Stimulated activated CD4-positive, alpha-beta T cell treated with anti-CD3 and anti-CD28 coated beads, Interleukin-2, amount 100 ng/mL, for 24 hours (primary cell): ENCODE data around the gene CEMIP.

Source experiments
- DNase-seq, 2 donors: peaks; one replicate each; pipeline ENCODE4 v3.0.0-alpha.2; 2020

The CEMIP gene

GRCh38 chr15:80861731-80862170 lies 82.6 kb downstream of the CEMIP start:
- no peak for DNase-seq

- DNase-seq: no peak
These were observed 85.5 kb downstream of the CEMIP start for GRCh38 chr15:80864666-80865065.

DNA sequence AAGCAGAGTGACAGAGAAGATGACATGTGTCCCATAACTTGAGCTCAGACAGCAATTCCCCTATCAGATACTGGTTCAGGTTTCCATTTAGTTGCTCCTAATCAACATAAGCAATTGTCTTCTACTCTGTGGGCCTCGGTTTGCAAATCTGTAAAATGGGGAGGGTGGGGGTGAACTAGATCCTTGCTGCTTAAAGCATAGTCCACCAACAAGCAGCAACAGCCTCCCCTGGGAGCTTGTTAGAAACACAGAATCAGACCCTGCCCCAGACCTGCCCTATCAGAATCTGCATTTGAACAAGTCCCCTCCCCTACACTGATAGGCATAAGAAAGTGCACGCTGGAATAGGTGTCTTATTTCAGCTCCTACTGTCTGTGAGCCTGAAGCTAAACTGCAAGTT lies 87.8 kb downstream of the CEMIP start:
- no peak for DNase-seq

GRCh38 chr15:80870366-80870765 lies 91.2 kb downstream of the CEMIP start:
- no peak for DNase-seq

GRCh38 chr15:80870893-80871292 lies 91.7 kb downstream of the CEMIP start:
- no peak for DNase-seq

DNA sequence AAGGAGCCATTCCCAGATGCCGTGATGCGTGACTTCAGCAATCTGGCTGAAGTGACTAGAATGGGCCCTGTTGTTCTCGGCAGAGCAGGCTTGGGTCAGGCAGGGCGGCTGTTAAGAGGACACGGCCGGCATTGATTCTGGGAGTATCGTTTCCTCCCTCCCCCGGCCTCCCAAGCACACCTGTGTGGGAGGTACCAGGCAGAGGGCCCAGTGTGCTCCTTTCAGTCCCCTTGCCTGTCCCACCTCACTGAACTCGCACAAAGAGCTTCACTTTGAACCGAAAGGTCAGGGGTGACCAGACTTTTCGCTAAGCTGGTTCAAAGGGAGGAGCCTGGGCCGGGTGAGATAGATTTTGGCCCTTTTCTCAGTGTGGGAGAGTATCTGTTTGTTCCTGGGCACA lies 92.7 kb downstream of the CEMIP start:
- DNase-seq: no peak

GRCh38 chr15:80873366-80873952 lies 94.3 kb downstream of the CEMIP start:
- DNase-seq: no peak

DNA sequence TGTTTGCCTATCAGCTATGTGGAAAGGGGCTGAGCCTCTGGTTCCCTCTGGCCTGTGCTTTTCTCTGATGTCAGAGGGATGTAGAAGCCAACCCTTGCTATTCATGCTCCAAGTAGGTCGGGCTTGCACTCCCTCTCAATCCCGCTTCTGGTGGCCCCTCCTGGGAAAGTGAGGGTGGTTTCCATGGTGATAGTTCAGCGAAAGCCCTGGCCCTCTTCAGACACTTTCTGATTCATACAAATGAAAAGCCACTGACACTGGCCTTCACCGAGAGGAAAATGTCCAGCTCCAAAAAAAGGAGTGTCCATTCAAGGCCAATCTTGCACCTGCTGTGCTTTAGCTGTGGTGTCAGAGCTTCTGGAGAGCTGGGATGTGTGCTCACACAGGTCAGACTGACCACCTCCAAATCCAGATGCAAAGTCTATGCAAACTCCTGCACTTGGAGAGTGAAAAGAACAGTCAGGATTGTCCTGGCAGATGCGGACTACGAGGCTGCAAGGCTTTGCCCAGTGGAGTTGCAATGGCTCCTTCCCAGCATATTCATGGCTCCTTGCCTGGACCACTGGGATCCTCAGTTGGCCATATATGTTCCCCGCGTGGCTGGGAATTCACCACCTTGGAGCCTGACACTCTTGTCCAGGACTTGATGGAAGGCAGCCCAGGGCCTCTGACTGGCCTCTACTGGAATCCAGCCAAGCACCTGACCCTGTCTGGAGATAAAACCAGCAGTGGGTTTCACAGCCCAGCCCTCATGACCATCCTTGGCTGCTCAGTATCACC lies 96.6 kb downstream of the CEMIP start:
- DNase-seq: no peak

GRCh38 chr15:80876348-80876674 lies 97.1 kb downstream of the CEMIP start:
- DNase-seq: no peak

GRCh38 chr15:80878242-80878866 lies 99.2 kb downstream of the CEMIP start:
- DNase-seq: no peak

DNA sequence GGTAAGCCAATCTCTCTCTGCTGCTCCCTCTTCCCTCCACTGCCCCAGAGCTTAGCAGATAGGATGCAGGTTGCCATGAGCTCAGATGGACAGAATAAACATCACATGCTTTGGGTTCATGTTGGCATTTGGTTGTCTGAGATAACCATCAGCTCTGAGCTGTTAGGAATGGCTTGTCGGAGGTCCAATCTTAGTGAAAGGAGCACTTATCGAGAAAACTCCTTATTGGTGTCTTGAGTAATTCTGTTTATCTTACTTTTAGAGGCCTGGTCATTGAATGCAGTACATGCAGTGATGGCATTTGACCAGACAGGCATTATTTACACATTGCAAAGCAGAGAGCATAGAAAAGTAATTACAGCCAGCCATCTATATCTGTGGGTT lies 99.7 kb downstream of the CEMIP start:
- no peak for DNase-seq

GRCh38 chr15:80880086-80880485 lies 100.9 kb downstream of the CEMIP start:
- DNase-seq: no peak

GRCh38 chr15:80883641-80884040 lies 104.5 kb downstream of the CEMIP start:
- DNase-seq: no peak

DNA sequence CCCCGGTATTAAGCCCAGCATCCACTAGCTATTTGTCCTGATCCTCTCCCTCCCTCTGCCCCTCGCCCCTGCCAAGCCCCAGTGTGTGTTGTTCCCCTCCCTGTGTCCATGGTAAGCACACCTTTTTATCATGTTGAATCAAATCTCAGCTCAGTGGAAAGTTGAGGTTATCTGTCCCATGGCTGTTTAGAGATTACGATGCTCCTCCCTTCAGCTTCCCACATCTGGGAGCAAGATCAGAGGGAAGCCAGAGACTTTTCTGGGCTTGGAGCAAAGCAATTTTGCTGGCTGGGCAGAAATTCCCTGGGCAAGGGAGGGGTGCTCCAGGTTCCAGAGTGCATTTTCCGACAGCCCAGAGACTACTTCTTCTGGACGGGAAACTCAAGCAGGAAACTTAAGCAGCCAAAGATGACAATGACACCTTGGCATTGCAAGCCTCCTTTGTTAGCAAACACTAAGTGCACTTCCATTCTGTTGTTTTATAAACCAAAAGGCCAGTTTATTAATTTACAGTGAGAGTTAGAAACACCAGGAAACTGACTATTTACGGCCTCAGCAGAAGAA lies 105.9 kb downstream of the CEMIP start:
- DNase-seq: no peak

DNA sequence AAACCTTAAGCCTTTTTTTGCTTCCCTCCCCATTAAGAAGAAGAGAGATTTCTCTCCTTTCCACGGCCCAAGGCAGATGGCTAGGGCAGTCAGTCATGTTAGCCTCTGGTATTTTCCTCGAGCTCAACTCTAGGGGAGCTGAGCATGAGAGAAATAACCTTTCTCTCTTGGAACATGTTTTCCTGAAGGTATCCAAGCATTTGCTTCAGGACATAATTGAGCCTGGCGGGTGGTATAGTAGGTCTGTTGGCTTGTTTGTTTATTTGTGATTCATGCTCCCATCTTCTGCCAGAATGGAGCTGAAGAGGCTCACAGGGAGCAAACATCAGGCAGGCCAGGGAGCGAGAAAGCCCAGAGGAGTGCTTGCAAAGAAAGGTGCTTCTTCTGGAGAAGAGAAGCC lies 108.0 kb downstream of the CEMIP start:
- DNase-seq: no peak

GRCh38 chr15:80888846-80889245 lies 109.7 kb downstream of the CEMIP start:
- no peak for DNase-seq

DNA sequence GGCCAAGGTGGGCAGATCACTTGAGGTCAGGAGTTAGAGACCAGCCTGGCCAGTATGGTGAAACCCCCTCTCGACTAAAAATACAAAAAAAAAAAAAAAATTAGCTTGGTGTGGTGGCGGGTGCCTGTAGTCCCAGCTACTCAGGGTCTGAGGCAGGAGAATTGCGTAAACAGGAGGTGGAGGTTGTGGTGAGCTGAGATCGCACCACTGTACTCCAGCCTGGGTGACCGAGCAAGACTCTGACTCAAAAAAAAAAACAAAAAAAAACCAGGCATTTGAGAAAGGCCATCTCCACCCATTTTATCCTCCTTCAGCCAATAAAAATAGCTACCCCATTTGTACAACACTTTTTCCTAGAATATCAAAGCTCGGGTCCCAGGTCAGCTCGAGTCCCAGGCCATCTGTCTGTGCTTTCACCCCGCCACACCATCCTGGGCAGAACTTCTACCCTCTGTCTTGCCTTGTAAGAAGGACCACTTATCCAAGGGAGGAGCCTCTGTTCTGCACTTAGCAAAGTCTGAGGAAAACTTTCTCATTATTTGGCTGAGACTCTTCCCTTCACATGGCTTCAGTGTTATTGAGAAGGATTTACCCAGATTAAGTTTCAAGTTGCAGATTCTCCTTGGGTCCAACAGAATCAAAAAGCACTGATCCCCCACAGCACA lies 111.3 kb downstream of the CEMIP start:
- DNase-seq: no peak

DNA sequence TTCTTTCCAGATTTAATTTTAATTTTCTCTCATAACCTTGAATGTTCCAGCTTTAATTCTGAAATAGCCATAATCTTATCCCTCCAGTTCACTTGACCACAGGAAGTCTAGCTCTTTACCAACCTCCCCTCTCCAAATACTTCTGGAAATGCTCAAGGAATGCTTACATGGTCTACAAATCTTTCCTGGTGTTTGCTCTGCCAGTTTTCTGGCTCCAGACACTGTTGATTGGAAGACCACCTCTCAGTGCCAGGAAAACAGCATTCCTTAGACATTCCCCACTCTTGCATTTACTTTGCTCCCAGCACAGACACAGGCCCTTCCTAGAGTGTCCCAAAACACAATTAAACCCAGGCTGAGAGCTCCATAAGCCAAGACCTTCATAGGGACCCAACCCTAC lies 111.8 kb downstream of the CEMIP start:
- no peak for DNase-seq

GRCh38 chr15:80892414-80892813 lies 113.2 kb downstream of the CEMIP start:
- no peak for DNase-seq

GRCh38 chr15:80893777-80894176 lies 114.6 kb downstream of the CEMIP start:
- DNase-seq: no peak

- DNase-seq: no peak
These were observed 115.9 kb downstream of the CEMIP start for GRCh38 chr15:80895091-80895490.

- DNase-seq: no peak
These were observed 116.8 kb downstream of the CEMIP start for GRCh38 chr15:80895965-80896364.

DNA sequence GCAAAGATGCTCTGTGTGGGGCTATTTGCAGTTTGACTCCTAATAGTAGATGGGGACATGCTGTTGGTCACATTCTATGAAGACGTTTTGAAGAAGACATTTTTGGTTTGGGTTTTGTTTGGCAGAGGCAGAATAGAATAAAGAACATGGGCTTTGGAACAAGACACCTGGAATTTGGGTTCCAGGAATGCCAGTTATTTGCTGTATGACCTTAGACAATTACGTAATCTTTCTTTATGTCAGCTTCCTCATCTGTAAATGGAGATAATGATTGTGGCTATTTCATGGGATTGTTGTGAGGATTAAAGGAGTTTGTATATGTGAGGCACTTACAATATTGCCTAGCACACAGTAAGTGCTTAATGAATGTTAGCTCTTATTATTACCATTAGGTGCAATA lies 118.9 kb downstream of the CEMIP start:
- DNase-seq: no peak
